Stomach (tissue), 9 donors: ENCODE data around the gene TOR1AIP1. TPM values are rescaled to one million over a fixed set of nuclear protein-coding genes. Genes with fewer than 3 reads are reported as not detected.

Source experiments
- DNase-seq, 2 donors: peaks; one replicate each; pipeline versions ENCODE4 v3.0.0 to v3.0.0-alpha.2; 2013 to 2019
- H3K27ac ChIP-seq, 5 donors: fragments of 200-600 bp in 4 of 5; sonication (generic) in 4 of 5; one replicate each; pipeline ENCODE4 v1.5.1; 2013 to 2019; ENCODE audit warnings: mild to moderate bottlenecking in 1 of 5, moderate library complexity in 1 of 5
- H3K27me3 ChIP-seq, 3 donors: fragments of 200-600 bp; sonication (generic); one replicate each; pipeline ENCODE4 v1.5.1; 2017 to 2019; ENCODE audit warnings: mixed run types in 1 of 3
- H3K36me3 ChIP-seq, 4 donors: fragments of 200-600 bp; sonication (generic); 1 replicate in 3 of 4; 2 replicates in 1 of 4; pipeline ENCODE4 v1.5.1; 2016 to 2019
- H3K4me1 ChIP-seq, 4 donors: fragments of 200-600 bp; sonication (generic); one replicate each; pipeline ENCODE4 v1.5.1; 2016 to 2019
- H3K4me3 ChIP-seq, 4 donors: fragments of 200-600 bp; sonication (generic) in 3 of 4; one replicate each; pipeline ENCODE4 v1.5.1; 2016 to 2019; ENCODE audit warnings: mild to moderate bottlenecking in 1 of 4
- H3K9me3 ChIP-seq, 4 donors: fragments of 200-600 bp; sonication (generic); one replicate each; pipeline ENCODE4 v1.5.1; 2016 to 2019
- EP300 ChIP-seq: sonication (generic); formaldehyde crosslinking; IDR thresholded peaks from one replicate; pipeline ENCODE4 v1.6.1; 2017; ENCODE audit warnings: antibody characterized with exemption
- POLR2A ChIP-seq, 4 donors: fragments of 450-650 bp; IDR thresholded peaks; one replicate each; pipeline ENCODE4 v1.6.1; 2016; ENCODE audit warnings: antibody characterized with exemption in 4 of 4, control low read depth in 2 of 4, mild to moderate bottlenecking in 1 of 4, moderate library complexity in 1 of 4
- POLR2AphosphoS5 ChIP-seq, 3 donors: sonication (generic); formaldehyde crosslinking; IDR thresholded peaks; one replicate each; pipeline ENCODE4 v1.6.1; 2016; ENCODE audit warnings: antibody characterized with exemption in 3 of 3
- WGBS, 5 donors: extraction: QIAGEN DNeasy Blood & Tissue Kit in 3 of 5; methylation state at CpG; one replicate each; pipeline versions ENCODE4 v1.1.5 to v1.1.7; 2013 to 2018; 5-methylcytosine and 5-hydroxymethylcytosine counted together
- intact Hi-C: fragments of 100-400 bp; cut with DNase I; formaldehyde crosslinking; loops from one replicate; pipeline ENCODE4 v1.15.1; 2023; ENCODE audit warnings: low total_unique reads
- polyA plus RNA-seq, 3 donors: library from polyadenylated mRNA; stranded (reverse); fragments of 200-250 nt; gene quantifications; one replicate each; pipeline ENCODE4 v1.2.3, GENCODE V29; 2013
- total RNA-seq, 5 donors: library from RNA; depleted of rRNA; stranded (reverse); fragments of >200 nt; gene quantifications; one replicate each; pipeline versions ENCODE4 v1.1.0 to v1.2.3, GENCODE V29; 2014 to 2016
- TF ChIP-seq, protein P1 (sequence below), 7 experiments: fragments of 450-650 bp in 4 of 7; fragments of 200-600 bp in 3 of 7; sonication (generic) in 3 of 7; IDR thresholded peaks; one replicate each; pipeline ENCODE4 v1.5.1; 2016 to 2019; ENCODE audit warnings: antibody characterized with exemption in 7 of 7, control low read depth in 2 of 7, mild to moderate bottlenecking in 1 of 7
- donor health status: healthy with polysubstance abuse.
- donor health status: Bipolar disorder and iron deficiency.
- donor health status: healthy.

The TOR1AIP1 gene
- total and polyA plus RNA-seq, 8 donors = 9.0 to 129 (median 31.2) TPM

DNA sequence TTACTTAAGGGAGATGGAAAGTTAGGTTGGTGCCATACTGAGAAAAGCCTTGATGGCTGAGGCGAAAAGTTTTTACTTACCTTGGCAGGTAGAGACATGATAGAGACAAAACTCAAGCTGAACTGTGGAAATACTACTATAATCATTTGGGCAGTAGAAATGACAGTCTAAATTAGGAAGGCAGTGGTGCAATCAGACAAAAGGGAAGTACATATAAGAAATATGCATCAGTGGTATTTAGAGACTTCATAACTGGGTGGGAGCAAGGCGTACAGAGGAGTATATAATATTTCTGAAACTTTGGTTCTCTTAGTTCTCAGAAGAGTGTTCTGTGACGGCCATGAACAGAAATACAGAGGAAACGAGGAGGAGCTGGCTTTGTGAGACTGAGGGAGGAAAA is 70.1 kb downstream of the TOR1AIP1 start:
- H3K4me3 ChIP-seq = no peak overlapping the region
- TF ChIP-seq POLR2A (IDR thresholded peaks at IDR 0.05) = no peak
- no peak for TF ChIP-seq EP300
- TF ChIP-seq, protein P1, sequence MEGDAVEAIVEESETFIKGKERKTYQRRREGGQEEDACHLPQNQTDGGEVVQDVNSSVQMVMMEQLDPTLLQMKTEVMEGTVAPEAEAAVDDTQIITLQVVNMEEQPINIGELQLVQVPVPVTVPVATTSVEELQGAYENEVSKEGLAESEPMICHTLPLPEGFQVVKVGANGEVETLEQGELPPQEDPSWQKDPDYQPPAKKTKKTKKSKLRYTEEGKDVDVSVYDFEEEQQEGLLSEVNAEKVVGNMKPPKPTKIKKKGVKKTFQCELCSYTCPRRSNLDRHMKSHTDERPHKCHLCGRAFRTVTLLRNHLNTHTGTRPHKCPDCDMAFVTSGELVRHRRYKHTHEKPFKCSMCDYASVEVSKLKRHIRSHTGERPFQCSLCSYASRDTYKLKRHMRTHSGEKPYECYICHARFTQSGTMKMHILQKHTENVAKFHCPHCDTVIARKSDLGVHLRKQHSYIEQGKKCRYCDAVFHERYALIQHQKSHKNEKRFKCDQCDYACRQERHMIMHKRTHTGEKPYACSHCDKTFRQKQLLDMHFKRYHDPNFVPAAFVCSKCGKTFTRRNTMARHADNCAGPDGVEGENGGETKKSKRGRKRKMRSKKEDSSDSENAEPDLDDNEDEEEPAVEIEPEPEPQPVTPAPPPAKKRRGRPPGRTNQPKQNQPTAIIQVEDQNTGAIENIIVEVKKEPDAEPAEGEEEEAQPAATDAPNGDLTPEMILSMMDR (IDR thresholded peaks at IDR 0.05) = no peak
- TF ChIP-seq POLR2AphosphoS5 (IDR thresholded peaks at IDR 0.05) = no peak
- H3K27me3 ChIP-seq = no peaks in the 10 kb centered on the region
- H3K36me3 ChIP-seq = no peaks in the 10 kb centered on the region
- no peak for DNase-seq
- WGBS, 5 donors = 73 to 88% (median 84%) methylated on average over 4 of the region's 4 CpGs
- intact Hi-C loops = no loop called here
- H3K4me1 ChIP-seq = peaks cover 8 to 32% (median 24%) of the 10 kb centered on the region in 4 donors
- peak overlapping the region in 1 of 5 donors; percentile 29 for H3K27ac ChIP-seq
- H3K9me3 ChIP-seq = no peaks in the 10 kb centered on the region

DNA sequence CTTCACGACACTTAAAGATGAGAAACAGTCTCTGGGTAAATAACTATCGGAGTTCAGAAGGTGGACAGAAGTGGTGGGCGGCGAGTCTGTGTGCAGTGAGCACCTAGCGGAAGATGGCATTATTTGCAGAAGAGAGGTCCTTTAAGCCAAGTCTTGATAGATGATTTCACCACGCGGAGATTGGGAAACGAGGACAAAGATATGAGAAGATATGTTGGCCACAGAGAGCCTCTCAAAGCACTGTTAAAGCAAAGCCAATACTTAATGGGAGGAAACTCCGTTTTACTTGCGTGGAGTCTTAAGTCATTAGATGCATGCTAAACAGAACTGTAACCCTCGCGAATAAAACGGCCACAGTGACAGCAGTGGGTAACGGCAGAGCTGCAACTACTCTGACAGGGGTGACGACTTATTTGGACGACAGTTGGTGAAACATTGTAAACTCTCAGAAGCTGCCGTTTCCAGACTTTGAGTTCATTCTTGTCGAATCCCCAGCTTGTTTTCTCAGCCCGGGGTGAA is 71.9 kb downstream of the TOR1AIP1 start:
- Histone ChIP-seq H3K4me3 (peak overlapping the region; percentile 78 to 99 (median 94)), H3K27ac (peak overlapping the region; percentile 86 to 98 (median 96)), H3K27me3 (no peaks in the 10 kb centered on the region), H3K9me3 (no peaks in the 10 kb centered on the region), H3K4me1 (peaks cover 17 to 47% (median 32%) of the 10 kb centered on the region in 4 donors), H3K36me3 (no peaks in the 10 kb centered on the region)
- no peak for DNase-seq
- 0 to 3% (median 1%) methylated on average over 19 of the region's 19 CpGs for WGBS, 5 donors
- no peak for TF ChIP-seq EP300
- TF ChIP-seq, protein P1 (IDR thresholded peaks at IDR 0.05) = peak in 2 of 7 experiments; percentile 15 to 16
- intact Hi-C loops = no loop called here

DNA sequence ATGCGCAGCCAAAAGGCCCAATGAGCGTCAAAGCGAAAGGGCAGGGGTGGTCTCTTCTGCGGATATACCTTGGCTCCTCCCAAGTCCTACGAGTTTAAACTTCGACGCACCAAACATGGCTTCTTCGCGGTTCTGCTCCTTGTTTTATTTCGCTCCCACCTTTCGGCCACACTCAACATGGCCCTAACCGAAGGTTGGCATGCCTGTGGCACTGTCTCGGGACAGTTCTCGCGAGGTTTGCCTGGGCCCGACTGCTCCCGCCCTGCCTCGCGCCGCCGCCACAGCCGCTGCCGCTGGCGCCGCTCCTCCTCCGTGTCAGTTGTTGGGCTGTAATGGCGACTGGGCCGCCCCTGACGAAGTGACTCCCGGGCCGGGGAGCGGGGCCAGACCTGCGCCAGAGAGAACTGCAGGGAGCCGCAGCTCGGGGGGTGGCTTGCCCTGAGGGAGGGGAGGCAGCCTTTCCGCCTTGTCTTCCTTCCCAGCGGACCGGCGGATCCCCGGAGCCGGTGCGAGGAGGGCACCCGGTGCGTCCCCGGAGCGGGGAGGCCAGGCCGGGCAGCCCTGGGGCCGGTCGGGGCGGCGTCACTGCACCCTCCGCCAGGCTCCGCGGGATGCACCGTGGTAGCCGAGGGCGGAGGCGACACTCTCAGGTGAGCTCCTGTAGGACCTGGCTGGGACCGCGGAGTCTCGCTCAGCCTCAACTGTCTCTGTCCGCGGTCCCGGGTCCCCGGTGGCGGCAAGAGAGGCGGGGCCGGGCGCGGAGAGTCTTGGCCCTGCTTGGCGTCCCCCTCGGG is 72.6 kb downstream of the TOR1AIP1 start, which contains the start of gene CEP350:
TSS of gene CEP350 (plus strand) at position 318 of the 794 bp plus-strand sequence. CDS start 31,372 bp downstream, outside the sequence.
- Histone ChIP-seq H3K4me1 (peaks cover 17 to 53% (median 35%) of the 10 kb centered on the region in 4 donors), H3K36me3 (no peaks in the 10 kb centered on the region), H3K4me3 (peak within 1 kb of the TSS; percentile 78 to 99 (median 94)), H3K27ac (peak within 1 kb of the TSS; percentile 94 to 98 (median 96)), H3K27me3 (no peaks in the 10 kb centered on the region), H3K9me3 (no peaks in the 10 kb centered on the region)
- TF ChIP-seq, protein P1 (IDR thresholded peaks at IDR 0.05) = peak in 1 of 7 experiments; percentile 4
- TF ChIP-seq EP300 (no peak), POLR2A (IDR thresholded peaks at IDR 0.05) (peak in 2 of 4 donors; percentile 52 to 54), POLR2AphosphoS5 (IDR thresholded peaks at IDR 0.05) (peak; percentile 91 to 97 (median 95))
- 0% methylated on average over 18 to 72 of the region's 72 CpGs for WGBS, 5 donors
- intact Hi-C loops = no loop called here
- DNase-seq = peak; percentile 98 to 100

DNA sequence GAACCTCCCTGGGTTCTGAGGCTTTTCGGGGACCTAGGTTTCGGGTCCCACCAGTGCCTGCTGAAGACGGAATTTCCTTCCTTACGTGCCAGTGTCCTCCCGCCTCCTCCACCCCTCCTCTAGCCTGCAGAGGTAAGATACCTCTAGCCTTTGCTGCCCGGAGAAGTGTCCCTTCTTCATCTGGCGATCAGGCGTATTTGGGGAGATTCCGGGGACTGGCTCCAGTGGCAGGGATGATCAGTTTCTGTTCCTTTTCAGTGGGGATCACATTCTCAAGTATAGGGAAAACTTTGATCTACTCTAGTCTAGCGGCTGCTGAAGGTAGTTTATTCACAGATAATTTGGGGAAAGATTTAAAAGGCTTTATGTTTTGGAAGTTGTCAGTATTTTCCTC is 73.2 kb downstream of the TOR1AIP1 start:
- TF ChIP-seq POLR2AphosphoS5 (IDR thresholded peaks at IDR 0.05) = no peak
- TF ChIP-seq, protein P1 (IDR thresholded peaks at IDR 0.05) = peak in 1 of 7 experiments; percentile 8
- Histone ChIP-seq H3K27ac (peak overlapping the region; percentile 94 to 98 (median 96)), H3K4me1 (peaks cover 17 to 53% (median 36%) of the 10 kb centered on the region in 4 donors), H3K4me3 (peak overlapping the region; percentile 78 to 99 (median 94)), H3K9me3 (no peaks in the 10 kb centered on the region), H3K36me3 (no peaks in the 10 kb centered on the region), H3K27me3 (no peaks in the 10 kb centered on the region)
- intact Hi-C loops = no loop called here
- DNase-seq = no peak
- 0 to 1% (median 0%) methylated on average over 5 to 10 of the region's 10 CpGs for WGBS, 5 donors
